HG03378 (cell line): ENCODE data around the gene MACROD1.

Experiments used
- ATAC-seq: cut with Tn5 transposase; IDR thresholded peaks from one replicate; pipeline ENCODE4 v1.9.1; 2021; ENCODE audit warnings: mild to moderate bottlenecking, moderate library complexity; ENCODE audit not compliant: unreplicated experiment

Gene MACROD1

DNA sequence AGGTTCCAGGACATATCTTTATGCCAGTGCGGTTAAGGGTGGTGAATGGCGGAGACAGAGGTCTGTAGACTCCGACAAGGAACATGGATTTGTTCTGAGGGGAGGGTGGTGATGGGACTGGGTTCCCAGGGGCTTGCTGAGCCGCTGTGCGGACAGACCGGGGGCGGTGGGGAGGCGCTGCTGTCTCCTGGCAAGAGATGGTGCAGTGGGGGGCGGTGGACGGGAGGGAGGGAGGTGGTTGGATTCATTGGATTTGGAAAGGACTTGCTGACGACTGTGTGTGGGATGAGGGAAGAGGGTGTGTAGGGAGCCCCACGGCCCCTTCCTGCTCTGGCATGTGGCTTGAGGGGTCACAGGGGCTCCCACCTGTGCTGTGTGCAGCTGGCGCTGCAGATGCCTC lies 87.0 kb downstream of the MACROD1 start:
- no peak for ATAC-seq

DNA sequence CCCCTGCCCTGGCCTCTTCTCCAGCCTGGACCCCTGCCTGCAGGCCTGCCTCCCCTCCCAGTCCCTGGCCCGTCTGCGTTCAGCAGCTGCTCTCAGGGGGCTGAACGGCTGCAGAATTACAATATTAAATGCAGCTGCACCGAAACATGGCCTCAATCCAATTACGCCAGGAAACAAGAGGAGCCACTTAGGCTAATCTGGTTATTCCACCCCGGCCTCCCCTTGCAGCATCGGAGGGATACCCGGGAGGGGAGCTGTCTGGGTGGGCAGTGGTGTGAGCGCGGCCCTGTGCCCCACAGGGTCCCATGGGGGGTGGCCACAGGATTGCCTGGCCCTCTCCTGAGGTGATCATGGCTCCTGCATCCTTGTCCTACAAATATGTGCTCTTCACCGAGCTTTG lies 87.6 kb downstream of the MACROD1 start:
- no peak for ATAC-seq

DNA sequence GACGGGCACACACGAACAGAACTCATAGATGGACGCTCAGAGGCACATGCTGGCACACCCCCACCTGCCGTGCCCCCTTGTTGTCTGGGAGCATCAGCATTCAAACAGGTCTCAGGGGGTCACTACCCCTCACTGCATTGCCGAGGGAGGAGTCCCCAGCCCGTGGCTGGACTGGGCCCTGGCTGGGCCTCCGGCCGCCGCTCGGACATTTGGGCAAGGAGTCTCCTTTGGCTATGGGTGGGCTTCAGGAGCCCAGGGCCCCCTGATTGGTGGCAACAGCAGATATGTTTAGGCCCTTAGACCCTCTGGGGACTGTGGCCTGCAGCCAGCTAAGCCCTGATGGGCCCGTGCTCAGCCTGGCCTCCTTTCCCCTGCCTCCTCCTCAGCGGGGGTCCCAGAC lies 88.3 kb downstream of the MACROD1 start:
- ATAC-seq: no peak

GRCh38 chr11:64076758-64077157 lies 89.2 kb downstream of the MACROD1 start:
- ATAC-seq: no peak

GRCh38 chr11:64074239-64074638 lies 91.7 kb downstream of the MACROD1 start:
- no peak for ATAC-seq

- ATAC-seq: no peak
Measured at GRCh38 chr11:64073542-64073941, 92.4 kb downstream of the MACROD1 start.

- no peak for ATAC-seq
Measured at GRCh38 chr11:64072871-64073270, 93.0 kb downstream of the MACROD1 start.

- no peak for ATAC-seq
Measured at GRCh38 chr11:64072403-64072802, 93.5 kb downstream of the MACROD1 start.

DNA sequence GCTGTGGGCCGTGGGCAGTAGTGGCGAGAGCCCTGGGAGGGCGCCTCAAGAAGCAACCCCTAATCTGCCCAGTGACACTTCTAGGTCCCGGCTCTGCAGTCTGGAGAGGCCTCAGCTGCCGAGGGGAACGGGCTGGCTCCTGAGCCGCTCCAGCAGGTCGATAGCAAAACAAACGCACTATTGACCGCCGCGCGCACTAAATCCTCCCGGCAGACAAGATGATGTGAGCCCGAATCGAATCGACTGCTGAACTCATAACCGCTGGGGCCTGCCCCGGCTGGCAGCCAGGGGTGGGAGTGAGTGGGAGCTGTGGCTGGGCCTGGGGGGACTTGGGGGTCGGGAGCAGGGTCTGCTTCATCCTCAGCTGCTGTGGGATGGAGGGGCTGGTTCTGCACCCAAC lies 94.1 kb downstream of the MACROD1 start:
- no peak for ATAC-seq

DNA sequence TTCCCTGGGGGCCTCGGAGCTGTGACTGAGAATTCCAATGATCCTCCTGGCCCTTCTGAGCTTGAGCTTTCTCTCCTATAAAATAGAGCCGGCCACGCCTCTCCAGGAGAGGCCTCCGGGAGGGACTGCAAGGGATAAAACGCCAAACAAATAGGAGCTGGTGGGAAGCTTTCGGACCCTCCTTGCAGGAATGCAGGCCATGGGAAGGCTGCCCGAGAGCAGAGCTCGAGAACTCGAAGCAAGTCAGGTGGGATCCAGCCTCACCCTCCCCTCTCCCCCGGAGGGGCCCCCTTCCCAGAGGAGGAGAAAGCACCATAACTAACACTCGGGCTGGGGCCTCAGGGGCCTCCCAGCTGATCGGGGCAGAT lies 95.6 kb downstream of the MACROD1 start:
- ATAC-seq: no peak

DNA sequence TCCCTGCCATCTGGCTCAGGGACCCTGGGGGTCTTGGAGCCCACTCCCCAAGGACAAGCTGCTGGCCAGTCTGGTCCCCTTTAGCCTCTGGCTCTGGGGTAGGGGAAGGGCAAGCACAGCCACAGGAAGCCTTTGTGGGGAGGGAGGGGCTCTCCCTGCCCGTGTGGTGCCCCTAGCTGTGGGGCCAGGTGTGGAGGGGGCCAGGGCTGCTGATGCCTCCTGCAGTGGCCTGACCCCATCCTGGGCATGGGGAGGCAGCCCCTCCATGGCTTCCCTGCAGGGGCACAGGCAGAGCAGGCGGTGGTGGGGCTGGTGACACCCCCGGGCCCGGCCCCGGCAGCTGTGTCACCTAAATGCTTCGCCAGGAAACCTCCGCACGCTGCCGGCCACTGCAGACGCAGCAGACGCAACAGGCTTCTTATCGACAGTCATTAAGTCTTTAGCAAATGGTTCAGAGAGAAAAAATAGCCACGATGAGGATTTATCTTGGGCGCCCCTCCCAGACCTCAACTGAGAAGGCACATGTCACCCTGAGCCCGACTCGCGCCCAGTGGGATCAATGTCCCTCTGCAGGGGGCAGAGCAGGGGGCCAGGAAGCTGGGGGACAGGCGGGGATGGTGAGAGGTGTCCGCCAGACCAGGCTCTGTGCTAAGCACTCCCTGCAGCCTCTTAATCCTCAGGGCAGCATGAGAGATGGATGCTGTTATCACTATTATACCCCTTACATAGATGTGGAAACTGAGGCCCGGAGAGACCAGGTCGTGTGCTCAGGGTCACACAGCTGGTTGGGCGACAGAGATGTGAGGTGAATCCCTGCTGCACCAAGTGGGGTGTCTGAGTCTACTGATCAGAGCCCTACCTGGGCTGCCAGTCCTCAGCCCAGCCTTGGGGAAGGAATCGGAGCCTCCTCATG lies 96.3 kb downstream of the MACROD1 start:
- no peak for ATAC-seq

DNA sequence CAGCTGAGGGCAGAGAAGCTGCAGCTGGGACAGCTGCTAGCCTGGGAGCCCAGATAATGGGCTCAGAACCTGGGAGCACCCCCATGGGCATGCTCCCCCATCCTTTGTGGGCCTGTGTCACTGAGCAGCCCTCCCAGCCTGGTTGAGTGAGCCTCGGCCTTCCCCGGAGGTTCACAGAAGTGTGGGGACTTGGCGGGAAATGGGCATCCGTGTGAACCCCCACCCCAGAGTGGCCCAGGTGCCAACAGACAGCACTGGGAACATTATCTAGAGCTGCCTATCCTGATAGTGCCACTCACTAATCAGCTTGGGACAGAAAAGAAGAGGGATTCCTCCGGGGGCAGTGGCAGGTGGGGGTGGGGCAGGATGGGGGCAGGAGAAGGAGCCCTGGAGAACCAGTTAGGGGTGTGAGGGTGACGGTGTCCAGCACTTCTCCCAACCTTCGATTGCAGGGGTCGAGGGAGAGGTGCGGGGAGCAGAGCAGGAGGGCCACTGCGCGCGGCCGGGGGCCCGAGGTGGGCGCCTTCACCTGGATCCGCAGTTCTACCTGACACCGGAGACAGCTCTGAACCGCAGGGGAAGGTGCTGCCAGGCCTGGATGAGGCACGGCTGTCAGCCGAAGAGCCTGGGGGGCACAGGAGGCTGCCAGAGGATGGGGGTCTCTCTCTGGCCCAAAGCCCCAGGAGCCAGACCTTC lies 97.1 kb downstream of the MACROD1 start:
- no peak for ATAC-seq

DNA sequence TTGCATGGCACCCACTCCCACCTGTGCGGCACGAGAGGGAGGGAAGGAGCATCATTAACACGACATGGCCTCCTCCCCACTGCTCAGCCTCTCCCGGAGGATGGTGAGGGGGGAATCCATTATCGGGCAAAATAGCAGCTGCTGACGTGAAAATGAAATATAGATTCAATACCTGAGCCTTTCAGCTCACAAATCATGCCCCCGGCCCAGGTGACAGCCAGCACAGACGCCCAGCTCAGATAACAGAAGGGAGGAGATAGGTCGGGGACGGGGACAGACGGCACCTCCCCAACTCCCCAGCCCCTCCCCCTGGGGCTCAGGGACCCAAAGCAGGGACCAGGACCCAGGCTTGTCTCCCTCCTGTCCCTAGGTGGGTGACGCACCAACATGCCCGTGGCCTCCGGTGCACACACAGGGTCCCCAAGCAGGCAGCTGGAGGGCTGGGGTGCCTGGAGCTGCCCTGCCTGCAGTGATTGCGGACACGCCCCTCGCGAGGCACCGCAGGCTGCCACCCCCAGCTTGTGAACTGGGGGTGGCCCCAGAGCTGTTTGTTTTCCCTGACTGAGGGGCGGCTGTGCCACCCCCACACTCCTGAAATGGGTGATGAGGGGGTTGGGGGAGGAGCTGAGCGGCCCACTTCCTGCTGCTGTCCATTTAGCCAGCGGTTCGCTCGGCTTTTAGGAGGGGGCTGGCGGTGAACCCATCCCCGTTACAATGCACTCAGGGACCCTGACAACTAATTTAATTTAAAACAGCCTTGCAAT lies 98.5 kb downstream of the MACROD1 start:
- no peak for ATAC-seq

DNA sequence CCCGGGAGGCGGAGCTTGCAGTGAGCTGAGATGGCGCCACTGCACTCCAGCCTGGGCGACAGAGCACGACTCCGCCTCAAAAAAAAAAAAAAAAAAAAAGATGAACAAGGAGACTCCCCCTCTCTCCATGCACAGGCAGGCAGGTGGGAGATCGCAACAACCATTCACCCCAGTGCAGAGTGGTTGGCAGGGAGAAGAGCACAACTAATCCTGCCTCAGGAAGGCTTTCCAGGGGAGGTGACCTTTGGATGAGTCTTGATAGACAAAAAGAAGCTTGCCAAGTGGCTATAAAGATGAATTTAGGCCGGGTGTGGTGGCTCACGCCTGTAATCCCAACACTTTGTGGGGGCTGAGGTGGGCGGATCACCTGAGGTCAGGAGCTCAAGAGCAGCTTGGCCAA lies 100.2 kb downstream of the MACROD1 start:
- ATAC-seq: no peak

DNA sequence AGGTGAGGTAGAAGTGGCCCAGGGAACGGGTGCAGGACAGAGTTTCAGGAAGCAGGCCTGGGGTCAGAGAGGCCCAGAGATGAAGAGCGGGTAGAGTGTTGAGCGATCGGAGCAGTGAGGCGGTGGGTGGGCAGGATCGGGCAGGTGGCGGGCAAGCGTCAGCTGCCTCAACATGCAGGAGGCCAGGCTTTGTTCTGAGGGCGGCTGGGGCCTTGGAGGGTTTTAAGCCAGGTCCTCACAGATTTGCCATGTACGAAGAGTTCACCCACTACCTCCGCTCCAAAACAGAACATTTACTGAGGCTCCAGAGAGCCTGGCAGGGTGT lies 100.8 kb downstream of the MACROD1 start:
- ATAC-seq: no peak

DNA sequence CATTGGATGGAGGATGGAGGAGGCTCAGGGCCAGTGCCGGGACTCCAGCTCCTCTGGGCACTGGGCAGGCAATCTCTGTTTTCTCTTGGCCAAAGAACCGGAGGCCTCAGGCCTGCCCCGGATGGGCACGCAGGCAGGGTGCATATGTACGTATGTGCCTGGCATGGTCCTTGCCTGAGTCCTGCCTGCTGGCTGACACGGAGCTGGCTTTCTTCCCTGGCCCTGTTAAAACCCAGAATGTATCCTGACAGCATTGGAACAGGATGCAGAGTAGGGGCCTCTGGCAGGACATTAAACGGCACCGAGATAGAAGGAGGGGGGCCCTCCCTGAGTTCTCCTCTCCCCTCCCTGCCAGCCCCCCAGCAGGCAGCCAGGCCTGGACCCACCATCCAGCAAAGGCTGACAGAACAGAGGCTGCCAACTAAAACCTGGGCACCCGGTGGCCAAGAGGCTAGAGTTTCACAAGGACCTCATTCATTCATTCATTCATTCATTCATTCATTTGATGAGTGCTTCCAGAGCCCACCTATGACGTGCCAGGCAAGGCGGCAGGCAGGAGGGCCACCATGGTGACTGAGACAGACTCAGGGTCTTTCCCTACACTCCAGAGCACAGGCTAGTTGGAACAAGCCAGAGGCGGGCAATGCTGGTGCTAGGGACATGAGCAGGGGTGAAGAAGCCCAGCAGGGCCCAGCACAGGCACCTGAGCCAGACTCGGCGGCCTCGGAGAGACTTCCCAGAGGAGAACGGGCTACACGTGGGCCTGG lies 101.4 kb downstream of the MACROD1 start:
- no peak for ATAC-seq

- no peak for ATAC-seq
Measured at GRCh38 chr11:64063777-64064176, 102.1 kb downstream of the MACROD1 start.

- no peak for ATAC-seq
Measured at GRCh38 chr11:64062185-64063039, 103.5 kb downstream of the MACROD1 start.

DNA sequence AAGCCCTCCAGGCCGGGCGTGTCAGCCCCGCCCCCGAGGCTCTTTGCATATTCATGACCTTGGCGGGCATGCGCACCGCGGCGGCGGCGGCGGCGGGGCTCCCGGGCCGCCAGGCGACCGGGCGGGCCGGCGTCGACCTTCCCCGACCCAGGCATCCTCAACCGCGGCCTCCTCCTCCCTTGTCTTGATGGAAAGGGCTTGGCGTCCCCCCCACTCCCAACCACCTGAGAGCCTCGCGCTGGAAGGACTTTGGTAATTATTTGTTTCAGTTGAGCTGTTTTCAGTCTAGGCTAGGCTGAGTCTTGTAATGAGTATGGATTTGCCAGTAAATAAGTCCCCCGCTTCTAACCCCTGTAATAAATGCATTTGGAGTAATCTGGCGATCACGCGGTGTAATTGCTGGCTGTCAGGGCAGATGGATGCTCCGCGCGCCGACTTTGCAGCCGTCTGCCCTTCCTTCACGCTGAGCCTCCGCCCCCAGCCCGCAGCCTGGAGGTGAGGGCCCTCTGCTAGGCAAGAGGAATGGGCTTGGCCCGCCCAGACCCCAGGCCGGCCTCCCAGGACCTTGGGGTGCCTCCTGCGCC lies 105.0 kb downstream of the MACROD1 start:
- no peak for ATAC-seq
